DMS53 treated with DMSO at 0.1 percent for 48 hours (cell line): ENCODE measurements around the gene GOLGA8B.
"Not testable (repeated sequence)": the region's sequence is repeated elsewhere in the genome, so short reads cannot be mapped to it uniquely, and the experiment has no call there.

Experiments
- DNase-seq: peaks from one replicate; lab custom pipeline; 2025; ENCODE audit not compliant: unreplicated experiment; lab: John Stamatoyannopoulos, UW

GOLGA8B gene

GRCh38 chr15:34598799-34599585, 15.5 kb upstream of the GOLGA8B start:
- no peak for DNase-seq

- DNase-seq: no peak
These were observed 13.9 kb upstream of the GOLGA8B start for GRCh38 chr15:34597316-34597715.

DNA sequence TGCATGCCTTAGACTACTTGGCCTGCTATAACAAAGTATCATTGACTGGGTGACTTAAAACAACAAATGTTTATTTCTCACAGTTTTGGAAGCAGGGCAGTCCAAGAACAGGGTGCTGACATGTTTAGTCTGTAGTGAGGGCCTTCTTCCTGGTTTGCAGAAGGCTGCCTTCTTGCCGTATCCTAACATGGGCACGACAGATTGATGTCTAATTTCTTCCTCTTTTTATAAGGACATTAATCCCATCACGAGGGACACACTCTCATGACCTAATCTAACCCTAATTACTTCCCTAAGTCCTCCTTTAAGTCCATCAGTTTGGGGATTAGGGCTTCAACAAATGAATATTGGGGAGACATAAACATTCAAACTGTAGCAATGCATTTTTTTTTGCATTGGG, 10.9 kb upstream of the GOLGA8B start:
- no peak for DNase-seq

GRCh38 chr15:34591306-34591705, 7.9 kb upstream of the GOLGA8B start:
- no peak for DNase-seq

- DNase-seq: peak; percentile 62
These were observed 4.7 kb upstream of the GOLGA8B start for GRCh38 chr15:34588046-34588674.

GRCh38 chr15:34585966-34586365, 2.5 kb upstream of the GOLGA8B start:
- not testable (repeated sequence) for DNase-seq

DNA sequence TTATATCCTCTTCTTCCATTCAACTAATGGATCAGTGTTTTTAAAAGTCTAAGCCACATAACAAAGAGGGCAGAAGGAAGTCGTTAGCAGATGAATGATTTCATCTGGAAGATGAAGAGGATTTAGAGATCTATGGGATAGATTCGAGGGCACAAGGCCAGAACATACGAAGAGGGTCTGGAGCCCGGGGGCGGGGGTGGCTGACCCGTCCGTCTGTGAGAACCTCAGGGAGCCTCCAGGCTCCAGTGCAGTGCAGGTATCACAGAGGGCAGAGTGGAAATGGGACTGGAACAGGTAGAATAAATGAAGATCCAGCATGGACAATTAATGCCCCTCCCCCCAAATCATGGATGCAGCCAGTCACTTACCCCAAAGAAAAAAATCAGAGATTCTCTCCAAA, 1.5 kb upstream of the GOLGA8B start:
- no peak for DNase-seq

GRCh38 chr15:34584330-34584668, 848 bp upstream of the GOLGA8B start:
- no peak for DNase-seq

DNA sequence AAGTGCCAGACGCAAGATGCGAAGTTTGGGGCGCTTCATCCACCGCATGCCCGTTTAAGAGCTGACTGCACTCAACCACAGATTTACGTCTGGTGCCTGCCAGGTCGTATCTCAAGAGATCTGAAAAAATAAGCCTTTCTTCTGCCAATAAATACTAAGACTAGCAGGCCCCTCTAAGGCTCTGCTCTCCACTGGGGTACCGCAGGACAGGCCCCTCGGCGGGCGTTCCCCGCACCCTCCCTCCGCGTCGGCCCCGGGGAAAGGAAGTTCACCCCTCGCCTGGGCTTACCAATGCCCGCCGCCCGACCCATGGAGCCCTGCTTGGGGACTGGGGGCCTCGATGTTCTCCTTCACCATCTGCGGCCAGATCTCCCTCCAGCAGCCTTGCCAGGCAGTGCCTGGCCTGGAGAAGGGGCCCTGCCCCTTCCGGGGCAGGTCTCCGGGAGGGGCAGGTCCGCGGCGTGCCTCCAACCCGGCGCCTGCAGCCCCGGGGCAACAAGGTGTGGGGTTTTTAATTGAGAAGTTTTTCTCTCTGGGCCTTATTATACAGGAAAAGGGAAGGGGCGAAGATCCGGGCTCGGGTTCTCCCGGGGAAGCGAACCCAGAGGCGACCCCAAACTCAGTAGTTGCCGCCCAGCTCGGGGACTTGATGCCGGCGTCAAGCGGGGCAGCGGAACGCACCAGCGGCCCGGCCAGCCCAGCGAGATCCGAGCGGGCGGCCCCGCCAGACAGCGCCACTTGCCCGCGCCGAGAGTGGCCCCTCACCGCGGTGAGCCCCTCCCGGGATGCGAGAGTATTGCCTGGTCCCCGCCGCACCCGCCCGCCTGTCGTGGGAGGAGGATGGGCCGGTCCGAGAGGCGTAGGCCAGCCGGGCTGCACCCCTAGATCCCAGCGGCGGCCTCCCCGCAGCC, 735 bp downstream of the GOLGA8B start:
- DNase-seq: peak; percentile 2

DNA sequence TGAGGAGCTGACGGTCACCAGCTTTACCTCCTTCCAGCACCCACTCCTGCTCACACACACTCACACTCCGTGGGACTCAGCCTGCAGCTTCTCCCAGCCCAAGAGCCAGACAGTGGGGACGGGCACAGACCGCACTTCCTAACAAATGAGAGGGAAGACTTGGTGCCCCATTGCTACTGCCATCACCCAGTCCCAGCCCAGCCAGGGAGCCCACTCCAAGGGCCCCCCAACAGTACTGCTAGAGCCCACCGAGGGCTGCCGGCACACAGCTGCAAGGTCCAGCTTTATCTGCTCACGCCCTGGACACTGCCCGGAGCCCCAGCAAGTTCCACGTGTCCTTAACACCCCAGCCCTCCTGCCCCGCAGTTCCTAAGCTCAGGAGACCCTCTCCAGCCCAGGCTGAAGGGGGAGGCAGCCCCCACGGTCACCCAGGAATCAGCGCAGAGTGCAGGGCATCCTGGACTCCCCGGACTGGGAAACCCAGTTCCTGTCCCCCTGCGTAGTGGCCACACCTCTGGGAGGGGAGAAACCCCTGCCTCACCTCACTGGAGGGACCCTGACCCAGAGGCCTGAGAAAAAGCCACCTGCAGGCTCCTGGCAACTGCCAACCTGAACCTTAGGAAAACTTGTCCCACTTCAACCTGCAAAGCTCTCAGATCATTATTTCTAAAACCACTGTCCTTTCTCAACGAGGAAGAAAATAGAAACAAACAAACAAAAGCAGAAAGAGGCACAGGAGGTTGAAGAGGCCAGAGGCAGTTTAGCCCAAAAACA, 1.6 kb downstream of the GOLGA8B start:
- not testable (repeated sequence) for DNase-seq

DNA sequence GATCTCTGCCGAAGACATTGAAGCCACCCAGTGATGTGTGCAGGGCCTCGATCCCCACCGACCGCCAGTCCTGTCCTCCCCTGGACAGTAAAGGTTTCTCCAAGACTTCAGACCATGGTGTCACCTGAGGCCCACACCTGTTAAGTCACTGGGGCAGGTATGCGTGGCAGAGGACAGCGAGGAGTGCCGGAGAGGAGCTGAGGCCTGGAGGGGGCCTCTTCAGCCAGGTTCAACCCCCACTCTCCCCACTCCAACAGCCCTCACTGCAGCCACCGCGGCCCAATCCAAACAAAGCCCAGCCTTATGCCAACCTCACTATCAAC, 2.4 kb downstream of the GOLGA8B start:
- DNase-seq: no peak

- not testable (repeated sequence) for DNase-seq
These were observed 3.0 kb downstream of the GOLGA8B start for GRCh38 chr15:34580251-34581042.

DNA sequence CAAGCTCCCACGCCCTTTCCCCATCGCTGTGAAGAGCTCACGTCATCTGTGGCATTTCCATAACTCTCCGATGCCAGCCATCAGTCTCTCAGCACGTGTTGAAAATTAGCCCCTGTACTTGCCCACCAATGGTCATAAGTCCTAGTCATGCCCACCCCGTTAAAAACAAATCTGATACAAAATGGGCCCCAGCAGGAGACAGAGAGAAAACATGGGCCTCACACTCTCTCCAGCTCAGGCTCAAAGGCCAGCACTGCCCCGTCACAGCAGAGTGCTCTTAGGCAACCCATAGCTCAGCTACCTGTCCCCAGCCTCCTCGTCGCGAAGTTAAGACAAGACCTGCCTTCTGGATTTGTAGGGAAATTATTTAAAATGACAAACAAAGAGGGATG, 5.2 kb downstream of the GOLGA8B start:
- DNase-seq: no peak

DNA sequence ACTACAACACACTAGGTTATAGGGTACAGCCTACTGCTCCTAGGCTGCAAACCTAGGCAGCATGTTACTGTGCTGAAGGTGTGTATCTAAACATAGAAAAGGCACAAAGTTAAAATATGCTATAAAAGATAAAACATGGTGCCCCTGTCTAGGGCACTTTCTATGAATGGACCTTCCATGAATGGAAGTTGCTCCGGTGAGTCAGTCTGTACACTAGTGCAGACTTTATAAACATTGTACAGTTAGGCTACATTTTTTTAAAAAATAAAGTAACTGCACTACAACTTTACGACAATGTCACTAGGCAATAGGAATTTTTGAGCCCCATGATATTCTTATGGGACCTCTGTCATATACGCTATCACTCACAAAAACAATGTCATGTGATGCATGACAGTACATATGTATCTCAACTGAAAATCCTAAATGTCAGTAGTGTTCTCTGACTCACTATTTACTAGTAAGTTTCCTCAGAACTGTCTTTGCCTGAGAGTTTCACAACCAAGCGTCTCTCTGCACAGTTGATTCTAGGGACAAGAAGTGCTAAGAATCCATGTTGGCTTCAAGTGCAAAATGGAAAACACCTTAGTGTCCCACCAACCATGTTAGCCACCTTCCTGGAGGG, 5.7 kb downstream of the GOLGA8B start:
- not testable (repeated sequence) for DNase-seq

DNA sequence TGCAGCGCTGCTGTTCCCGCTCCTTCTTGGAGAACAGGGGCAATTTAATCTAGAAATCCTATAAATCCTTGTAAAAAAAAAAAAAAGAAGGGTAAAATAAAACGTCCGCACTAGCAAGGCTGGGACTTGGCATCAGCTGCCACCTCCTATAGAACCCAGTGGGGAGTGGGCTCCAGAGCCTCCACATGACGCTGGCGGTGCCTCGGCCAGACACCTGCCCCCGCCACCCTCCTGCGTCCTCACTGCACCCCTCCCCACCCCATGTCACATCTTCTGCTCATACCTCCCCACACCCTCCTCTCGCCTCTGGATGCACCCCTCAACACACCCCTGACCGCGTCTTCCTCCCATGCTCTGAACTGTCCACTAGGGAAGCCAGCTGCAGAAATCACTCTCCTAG, 8.4 kb downstream of the GOLGA8B start:
- DNase-seq: not testable (repeated sequence)

- DNase-seq: not testable (repeated sequence)
These were observed 10.5 kb downstream of the GOLGA8B start for GRCh38 chr15:34572921-34573320.

DNA sequence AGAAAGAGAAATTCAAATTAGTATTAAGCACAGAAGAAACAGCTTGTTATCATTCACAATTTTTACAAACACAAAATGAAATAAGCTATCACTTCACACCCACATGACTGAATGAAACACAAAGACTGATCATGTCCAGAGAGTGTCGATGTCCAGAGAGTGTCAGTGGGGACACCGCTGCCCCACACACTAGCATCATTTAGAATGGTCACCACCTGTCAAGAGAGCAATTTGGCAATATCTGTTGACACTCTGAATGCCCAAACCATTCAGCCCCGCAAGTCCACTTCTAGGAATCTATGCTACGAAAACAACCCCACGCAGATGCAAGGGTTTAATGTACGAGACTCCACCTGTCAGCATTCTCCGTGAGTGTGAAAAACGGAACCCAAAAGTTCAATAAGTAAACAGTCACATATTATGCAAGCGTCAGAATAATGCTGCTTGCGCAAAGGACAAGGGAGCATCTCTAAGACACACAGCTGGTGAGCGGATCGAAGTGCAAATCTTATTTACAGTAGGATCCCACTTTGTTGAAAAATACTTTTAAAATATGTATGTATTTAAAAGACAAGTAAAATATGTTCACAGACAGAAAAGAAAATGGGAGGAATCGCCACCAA, 11.3 kb downstream of the GOLGA8B start:
- not testable (repeated sequence) for DNase-seq

DNA sequence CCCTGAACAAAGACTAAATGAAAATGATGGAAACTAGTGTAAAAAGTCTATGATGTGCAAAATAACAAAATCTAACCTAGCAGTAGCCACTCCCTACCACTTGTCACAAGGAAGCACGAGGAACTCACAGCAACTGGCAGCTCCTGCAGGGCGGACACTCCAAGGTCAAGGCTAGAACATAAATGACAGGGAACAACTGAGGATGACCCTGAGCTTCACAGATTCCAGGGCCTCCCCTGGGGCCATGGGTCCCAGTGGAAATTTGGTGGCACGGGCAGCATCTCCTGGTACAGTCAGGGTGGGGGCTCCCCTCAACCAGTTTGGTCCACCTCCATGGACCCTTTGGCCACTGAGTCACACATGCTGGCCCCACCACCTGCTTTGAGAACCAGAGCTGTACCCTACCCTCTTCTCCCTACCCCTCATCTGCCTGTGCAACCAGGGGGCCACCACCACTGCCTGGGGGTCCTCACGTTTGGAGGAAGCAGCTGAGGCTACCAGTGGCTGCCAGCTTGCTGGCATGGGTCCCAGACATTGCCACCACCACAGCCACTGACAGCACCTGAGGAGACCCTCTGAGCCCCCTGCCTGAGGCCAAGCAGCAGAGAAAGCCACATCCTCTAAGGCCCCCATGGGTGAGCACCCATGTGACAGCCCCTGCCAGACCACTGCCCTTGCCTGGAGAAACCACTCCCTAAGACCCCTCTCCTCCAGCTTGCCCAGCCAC, 13.6 kb downstream of the GOLGA8B start:
- not testable (repeated sequence) for DNase-seq

GRCh38 chr15:34567174-34567573, 16.3 kb downstream of the GOLGA8B start:
- DNase-seq: not testable (repeated sequence)
